ENCODE measurements around the gene PREX1. TPM values are rescaled to one million over a fixed set of nuclear protein-coding genes. Genes with fewer than 3 reads are reported as not detected.

The PREX1 gene
- total and polyA plus RNA-seq, 2 of the 4 experiments (the other 2 are of a cell fraction), result 0.67 to 0.72 TPM

DNA sequence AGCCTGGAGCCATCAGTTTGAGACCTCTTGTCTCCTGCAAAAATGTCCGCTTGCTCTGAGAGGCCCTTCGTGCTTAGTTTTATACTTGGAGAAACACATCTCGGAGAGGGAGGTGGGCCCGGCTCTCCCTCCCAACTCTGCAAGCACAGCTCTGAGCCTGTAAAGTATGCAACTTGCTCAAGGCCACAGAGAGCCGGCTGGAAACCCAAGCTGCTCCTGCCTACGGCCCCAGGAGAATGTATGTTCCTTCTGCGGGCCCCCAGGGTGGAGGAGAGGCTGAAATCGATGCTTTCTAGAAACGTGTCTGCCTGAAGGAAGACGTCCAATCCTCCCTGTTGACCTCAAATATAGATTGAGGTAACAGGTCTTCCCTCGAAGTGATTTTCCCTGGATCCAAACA, 205.4 kb downstream of the PREX1 start:
- no peak for TF ChIP-seq FOS (IDR thresholded peaks at IDR 0.05; ENCODE audit: low read depth, low read length)
- no peak for TF ChIP-seq SMC3 (IDR thresholded peaks at IDR 0.05; ENCODE audit: low read depth, low read length)
- no peak for TF ChIP-seq MAZ (IDR thresholded peaks at IDR 0.05; ENCODE audit: borderline replicate concordance, low read depth, low read length)
- no peak for TF ChIP-seq USF2 (IDR thresholded peaks at IDR 0.05; ENCODE audit: low read depth, low read length)
- no peak for TF ChIP-seq MXI1 (IDR thresholded peaks at IDR 0.05; ENCODE audit: borderline replicate concordance, low read depth, low read length)
- TF ChIP-seq, protein P1, sequence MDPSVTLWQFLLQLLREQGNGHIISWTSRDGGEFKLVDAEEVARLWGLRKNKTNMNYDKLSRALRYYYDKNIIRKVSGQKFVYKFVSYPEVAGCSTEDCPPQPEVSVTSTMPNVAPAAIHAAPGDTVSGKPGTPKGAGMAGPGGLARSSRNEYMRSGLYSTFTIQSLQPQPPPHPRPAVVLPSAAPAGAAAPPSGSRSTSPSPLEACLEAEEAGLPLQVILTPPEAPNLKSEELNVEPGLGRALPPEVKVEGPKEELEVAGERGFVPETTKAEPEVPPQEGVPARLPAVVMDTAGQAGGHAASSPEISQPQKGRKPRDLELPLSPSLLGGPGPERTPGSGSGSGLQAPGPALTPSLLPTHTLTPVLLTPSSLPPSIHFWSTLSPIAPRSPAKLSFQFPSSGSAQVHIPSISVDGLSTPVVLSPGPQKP (IDR thresholded peaks at IDR 0.05; ENCODE audit: borderline replicate concordance, low read depth, low read length), result no peak
- TF ChIP-seq, protein P2, sequence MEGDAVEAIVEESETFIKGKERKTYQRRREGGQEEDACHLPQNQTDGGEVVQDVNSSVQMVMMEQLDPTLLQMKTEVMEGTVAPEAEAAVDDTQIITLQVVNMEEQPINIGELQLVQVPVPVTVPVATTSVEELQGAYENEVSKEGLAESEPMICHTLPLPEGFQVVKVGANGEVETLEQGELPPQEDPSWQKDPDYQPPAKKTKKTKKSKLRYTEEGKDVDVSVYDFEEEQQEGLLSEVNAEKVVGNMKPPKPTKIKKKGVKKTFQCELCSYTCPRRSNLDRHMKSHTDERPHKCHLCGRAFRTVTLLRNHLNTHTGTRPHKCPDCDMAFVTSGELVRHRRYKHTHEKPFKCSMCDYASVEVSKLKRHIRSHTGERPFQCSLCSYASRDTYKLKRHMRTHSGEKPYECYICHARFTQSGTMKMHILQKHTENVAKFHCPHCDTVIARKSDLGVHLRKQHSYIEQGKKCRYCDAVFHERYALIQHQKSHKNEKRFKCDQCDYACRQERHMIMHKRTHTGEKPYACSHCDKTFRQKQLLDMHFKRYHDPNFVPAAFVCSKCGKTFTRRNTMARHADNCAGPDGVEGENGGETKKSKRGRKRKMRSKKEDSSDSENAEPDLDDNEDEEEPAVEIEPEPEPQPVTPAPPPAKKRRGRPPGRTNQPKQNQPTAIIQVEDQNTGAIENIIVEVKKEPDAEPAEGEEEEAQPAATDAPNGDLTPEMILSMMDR (conservative IDR thresholded peaks at IDR 0.05; ENCODE audit: low read depth, low read length), result no peak
- no peak for TF ChIP-seq CHD1 (IDR thresholded peaks at IDR 0.05; ENCODE audit: low read depth, low read length)
- no peak for TF ChIP-seq NFE2L2 (IDR thresholded peaks at IDR 0.05; ENCODE audit: low read depth, low read length)
- TF ChIP-seq POLR2A (IDR thresholded peaks at IDR 0.05; ENCODE audit: low read depth, low read length), result no peak
- TF ChIP-seq CEBPB (IDR thresholded peaks at IDR 0.05; ENCODE audit: low read depth, low read length), result no peak
- no peak for TF ChIP-seq BHLHE40 (IDR thresholded peaks at IDR 0.05; ENCODE audit: low read depth, low read length)
- TF ChIP-seq RCOR1 (IDR thresholded peaks at IDR 0.05; ENCODE audit: insufficient replicate concordance, low read length), result no peak
- TF ChIP-seq RAD21 (IDR thresholded peaks at IDR 0.05; ENCODE audit: low read length), result no peak
- no peak for TF ChIP-seq RFX5 (IDR thresholded peaks at IDR 0.05; ENCODE audit: low read depth, low read length)
- no peak for TF ChIP-seq MAFK (IDR thresholded peaks at IDR 0.05; ENCODE audit: low read depth, low read length)
- H2BK20ac ChIP-seq (ENCODE audit: low read depth, low read length), result no peak overlapping the region
- H3K14ac ChIP-seq (replicated peaks; ENCODE audit: low read depth, low read length), result no peak overlapping the region
- no peak overlapping the region for H3K18ac ChIP-seq (ENCODE audit: low read depth, low read length)
- no peak overlapping the region for H2BK5ac ChIP-seq (ENCODE audit: low read depth, low read length, poor library complexity, severe bottlenecking)
- no peak overlapping the region for H4K8ac ChIP-seq (ENCODE audit: low read depth in 2 of 2, low read length in 2 of 2)
- ChIA-PET CTCF (interaction anchor here (0.9 kb wide), 1 partner anchor 15 kb away, joined by 5 read pairs; no protein-coding TSS in a partner anchor), POLR2A (ENCODE audit: unreplicated experiment) (interaction anchor here (0.7 kb wide), 1 partner anchor 14 kb away, joined by 4 read pairs; no protein-coding TSS in a partner anchor)
- H2BK120ac ChIP-seq (ENCODE audit: low read depth, low read length), result no peak overlapping the region
- no peak overlapping the region for H4K91ac ChIP-seq (ENCODE audit: insufficient read depth, low read depth, low read length)
- no peaks in the 10 kb centered on the region for H3K9me1 ChIP-seq (ENCODE audit: insufficient read depth, low read length)
- no peak overlapping the region for H3K4me2 ChIP-seq (ENCODE audit: low read depth, low read length)
- BruUV-seq (replicated peaks), result no TSS peak
- no peaks in the 10 kb centered on the region for H3K9me3 ChIP-seq (ENCODE audit: control insufficient read depth, insufficient read depth, low read length)
- in situ Hi-C loops (cut with MboI; ENCODE audit: low sequenced_read_pairs) (loop anchor here (5.0 kb wide), 1 partner anchor 840 kb away; no protein-coding TSS in a partner anchor), dilution Hi-C loops (cut with HindIII; ENCODE audit: low sequenced_read_pairs, unreplicated experiment) (no loop called here), intact Hi-C loops (cut with micrococcal nuclease) (loop anchor here (5.0 kb wide), 1 partner anchor 325 kb away; no protein-coding TSS in a partner anchor)
- H4K5ac ChIP-seq (ENCODE audit: low read depth, low read length), result no peak overlapping the region
- no peak for ATAC-seq (ENCODE audit: low read depth)
- H3K79me1 ChIP-seq (ENCODE audit: low read depth in 1 of 2, low read length in 2 of 2), result no peaks in the 10 kb centered on the region
- no peak overlapping the region for H2AK5ac ChIP-seq (ENCODE audit: low read depth, low read length)
- WGBS, 2 experiments (ENCODE audit: extremely low coverage in 2 of 2, insufficient read length in 1 of 2), result 86% methylated on average over 4 of the region's 11 CpGs; no CpG with 5 or more reads in 1 of the 2 experiments
- H3K36me3 ChIP-seq (ENCODE audit: control insufficient read depth, insufficient read depth, low read length), result no peaks in the 10 kb centered on the region
- DNase-seq, result no peak
- H3K56ac ChIP-seq (ENCODE audit: extremely low read depth, insufficient read depth, low read length), result no peak overlapping the region
- no peaks in the 10 kb centered on the region for H4K20me1 ChIP-seq (ENCODE audit: insufficient read depth, low read length)
- peaks cover 8% of the 10 kb centered on the region; the same call in 1 of the 2 replicates for H3K27me3 ChIP-seq (ENCODE audit: control insufficient read depth, insufficient read depth, low read length)
- no peak overlapping the region for H2BK15ac ChIP-seq (ENCODE audit: low read depth, low read length)
- no peak overlapping the region for H2AFZ ChIP-seq (replicated peaks; ENCODE audit: low read length, poor library complexity)
- no peak overlapping the region for H2AK9ac ChIP-seq (replicated peaks; ENCODE audit: low read depth, low read length, poor library complexity)
- H3K4me3 ChIP-seq (ENCODE audit: insufficient read depth, low read depth, low read length), result no peak overlapping the region
- H3K4ac ChIP-seq (ENCODE audit: low read depth, low read length), result no peak overlapping the region
- H3K9ac ChIP-seq (ENCODE audit: low read depth, low read length), result no peak overlapping the region
- H3K4me1 ChIP-seq (ENCODE audit: control insufficient read depth, insufficient read depth, low read length), result no peaks in the 10 kb centered on the region
- no peak overlapping the region for H3K23ac ChIP-seq (ENCODE audit: low read depth, low read length)
- H3K27ac ChIP-seq (ENCODE audit: insufficient read depth, low read length), result no peak overlapping the region
